Smooth muscle cell (in vitro differentiated cells): ENCODE results near the gene TMEM131L. TPM values are rescaled to one million over a fixed set of nuclear protein-coding genes. Genes with fewer than 3 reads are reported as not detected.

Source experiments
- DNase-seq: peaks from one replicate; lab custom pipeline; 2025; ENCODE audit not compliant: unreplicated experiment; lab: John Stamatoyannopoulos, UW
- H2AFZ ChIP-seq: fragments of 200-600 bp; sonication (generic); 2 replicates; pipeline ENCODE4 v1.6.0; 2016; ENCODE audit warnings: antibody characterized with exemption, low read depth, mild to moderate bottlenecking
- H3F3A ChIP-seq: fragments of 200-600 bp; sonication (generic); 2 replicates; pipeline ENCODE4 v1.6.0; 2017; ENCODE audit warnings: antibody characterized with exemption, low read depth
- H3K27ac ChIP-seq: fragments of 200-600 bp; sonication (generic); 2 replicates; pipeline ENCODE4 v1.5.1; 2016; ENCODE audit warnings: low read depth, mild to moderate bottlenecking
- H3K27me3 ChIP-seq: fragments of 200-600 bp; sonication (generic); 2 replicates; pipeline ENCODE4 v1.6.1; 2016; ENCODE audit warnings: low read depth, mild to moderate bottlenecking
- H3K36me3 ChIP-seq: fragments of 200-600 bp; sonication (generic); 2 replicates; pipeline ENCODE4 v1.5.1; 2016; ENCODE audit warnings: low read depth
- H3K4me1 ChIP-seq: fragments of 200-600 bp; sonication (generic); 2 replicates; pipeline ENCODE4 v1.5.1; 2016; ENCODE audit warnings: low read depth
- H3K4me2 ChIP-seq: fragments of 200-600 bp; sonication (generic); 2 replicates; pipeline ENCODE4 v1.6.0; 2016; ENCODE audit warnings: mild to moderate bottlenecking
- H3K4me3 ChIP-seq: fragments of 200-600 bp; sonication (generic); 2 replicates; pipeline ENCODE4 v1.5.1; 2016; ENCODE audit warnings: mild to moderate bottlenecking
- H3K79me2 ChIP-seq: fragments of 200-600 bp; sonication (generic); 2 replicates; pipeline ENCODE4 v1.6.0; 2016; ENCODE audit warnings: low read depth, mild to moderate bottlenecking
- H3K9ac ChIP-seq: fragments of 200-600 bp; sonication (generic); 2 replicates; pipeline ENCODE4 v1.6.0; 2016; ENCODE audit warnings: low read depth
- H3K9me3 ChIP-seq: fragments of 200-600 bp; sonication (generic); replicated peaks from 2 replicates; pipeline ENCODE4 v1.5.1; 2016; ENCODE audit warnings: low read depth
- H4K20me1 ChIP-seq: fragments of 200-600 bp; sonication (generic); 2 replicates; pipeline ENCODE4 v1.6.0; 2016; ENCODE audit warnings: low read depth
- CTCF ChIP-seq: fragments of 200-600 bp; sonication (generic); IDR thresholded peaks from 2 replicates; pipeline ENCODE4 v1.5.1; 2017; ENCODE audit warnings: borderline replicate concordance, mild to moderate bottlenecking, antibody characterized with exemption; ENCODE audit not compliant: insufficient read depth, poor library complexity, severe bottlenecking
- WGBS: methylation state at CpG from one replicate; pipeline ENCODE4 v1.1.7; 2016; ENCODE audit warnings: low lambda C conversion rate; 5-methylcytosine and 5-hydroxymethylcytosine counted together
- polyA plus RNA-seq: library from polyadenylated mRNA; unstranded; fragments of >200 nt; fragmentation: Nextera tagmentation; extraction: Ambion mirVana; gene quantifications from 2 replicates; pipeline ENCODE4 v1.2.1, GENCODE V29; 2016
- total RNA-seq: library from RNA; depleted of rRNA; stranded (reverse); fragments of >200 nt; gene quantifications from 2 replicates; pipeline ENCODE4 v1.2.3, GENCODE V29; 2014

Gene TMEM131L
- total and polyA plus RNA-seq, 2 experiments from 2014 or later = 4.3 to 6.7 TPM

- WGBS = 94% methylated on average over 6 of the region's 6 CpGs
- H3K9me3 ChIP-seq = no peaks in the 10 kb centered on the region
- no peak overlapping the region for H3K27ac ChIP-seq
- H3K4me2 ChIP-seq = no peak overlapping the region
- no peaks in the 10 kb centered on the region for H3K27me3 ChIP-seq
- no peaks in the 10 kb centered on the region for H3F3A ChIP-seq
- H3K9ac ChIP-seq = no peak overlapping the region
- no peak overlapping the region for H3K4me3 ChIP-seq
- peaks cover 4% of the 10 kb centered on the region for H3K4me1 ChIP-seq
- H3K36me3 ChIP-seq = no peaks in the 10 kb centered on the region
- H2AFZ ChIP-seq = no peak overlapping the region
- DNase-seq = no peak
- no peak for TF ChIP-seq CTCF
- H4K20me1 ChIP-seq = peaks cover 6% of the 10 kb centered on the region
- H3K79me2 ChIP-seq = no peaks in the 10 kb centered on the region
These were observed 62.7 kb downstream of the TMEM131L start for GRCh38 chr4:153528705-153529485.

DNA sequence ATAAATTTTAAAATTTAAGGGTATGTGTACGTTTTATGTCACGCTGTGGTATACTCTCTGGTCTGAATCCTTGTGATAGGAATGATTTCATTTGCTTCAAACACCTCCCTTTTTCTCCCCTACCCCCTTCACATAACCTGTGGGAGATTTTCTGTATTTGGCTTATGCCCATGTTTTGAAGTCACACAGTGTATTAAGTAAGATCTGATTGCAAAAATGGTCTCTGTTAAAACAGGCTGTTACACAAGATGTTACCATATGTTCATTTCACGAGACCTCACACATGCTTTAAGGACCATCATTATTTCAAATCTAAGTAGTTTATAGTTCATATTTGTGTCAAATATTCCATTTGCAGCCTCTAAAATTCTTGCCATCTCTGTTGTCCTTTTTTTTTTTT is 63.5 kb downstream of the TMEM131L start:
- Histone ChIP-seq H3K36me3 (no peaks in the 10 kb centered on the region), H3K27me3 (no peaks in the 10 kb centered on the region), H3F3A (no peaks in the 10 kb centered on the region), H2AFZ (no peak overlapping the region), H3K79me2 (no peaks in the 10 kb centered on the region), H3K4me3 (no peak overlapping the region), H3K4me2 (no peak overlapping the region), H4K20me1 (peaks cover 6% of the 10 kb centered on the region), H3K4me1 (no peaks in the 10 kb centered on the region), H3K9me3 (no peaks in the 10 kb centered on the region), H3K9ac (no peak overlapping the region), H3K27ac (no peak overlapping the region)
- no peak for DNase-seq
- TF ChIP-seq CTCF = no peak
- 89% methylated on average over 3 of the region's 3 CpGs for WGBS

DNA sequence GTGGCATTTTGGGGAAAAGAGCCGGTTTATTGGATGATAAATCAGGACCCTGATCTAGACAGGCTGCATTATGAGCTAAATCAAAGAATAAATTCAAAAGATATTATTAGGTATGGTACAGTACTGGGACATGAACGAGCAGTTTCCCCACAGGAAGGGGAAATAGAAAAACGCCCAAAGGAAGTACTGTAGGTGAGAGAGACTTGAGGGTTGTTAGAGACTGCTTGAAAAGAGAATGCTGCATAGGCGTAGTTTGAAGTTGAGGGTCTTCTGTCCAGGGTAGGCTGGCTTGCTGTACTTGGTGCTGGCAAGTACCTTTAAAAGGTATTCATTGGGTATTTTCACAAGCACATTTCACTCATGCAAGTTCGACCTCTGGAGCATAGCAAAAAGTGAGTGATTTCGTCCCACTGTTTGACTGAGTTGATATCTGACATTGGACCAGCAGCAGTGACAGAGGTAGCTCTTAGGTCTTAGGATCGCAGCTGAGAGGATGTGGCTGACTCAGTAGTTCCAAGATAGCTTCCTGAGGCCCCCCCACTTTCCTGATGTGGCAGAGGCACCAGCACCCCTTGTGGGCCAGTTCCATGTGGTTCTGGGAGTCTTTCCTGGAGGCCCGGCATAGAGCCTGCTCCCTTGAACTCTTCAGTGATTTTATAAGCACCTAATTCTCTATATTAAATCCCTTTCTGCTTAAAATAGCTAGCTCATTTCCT is 64.3 kb downstream of the TMEM131L start:
- Histone ChIP-seq H3K9me3 (no peaks in the 10 kb centered on the region), H3K9ac (no peak overlapping the region), H2AFZ (no peak overlapping the region), H3K27ac (no peak overlapping the region), H3K36me3 (no peaks in the 10 kb centered on the region), H3K4me2 (no peak overlapping the region), H3F3A (no peaks in the 10 kb centered on the region), H3K4me3 (no peak overlapping the region), H3K4me1 (peaks cover 2% of the 10 kb centered on the region), H3K79me2 (no peaks in the 10 kb centered on the region), H4K20me1 (peaks cover 6% of the 10 kb centered on the region), H3K27me3 (no peaks in the 10 kb centered on the region)
- 84% methylated on average over 8 of the region's 8 CpGs for WGBS
- no peak for DNase-seq
- TF ChIP-seq CTCF = no peak

GRCh38 chr4:153531000-153531358 is 64.8 kb downstream of the TMEM131L start:
- H3K9me3 ChIP-seq = no peaks in the 10 kb centered on the region
- no peak overlapping the region for H2AFZ ChIP-seq
- H3F3A ChIP-seq = no peaks in the 10 kb centered on the region
- no peak overlapping the region for H3K9ac ChIP-seq
- peaks cover 5% of the 10 kb centered on the region for H3K4me1 ChIP-seq
- no peaks in the 10 kb centered on the region for H3K36me3 ChIP-seq
- no peak overlapping the region for H3K27ac ChIP-seq
- H3K79me2 ChIP-seq = no peaks in the 10 kb centered on the region
- TF ChIP-seq CTCF = no peak
- H3K4me2 ChIP-seq = no peak overlapping the region
- H4K20me1 ChIP-seq = peaks cover 6% of the 10 kb centered on the region
- no peak for DNase-seq
- WGBS = 86% methylated on average over 1 of the region's 1 CpG
- no peak overlapping the region for H3K4me3 ChIP-seq
- no peaks in the 10 kb centered on the region for H3K27me3 ChIP-seq
